ENCODE measurements around the gene FBXO36. TPM values are rescaled to one million over a fixed set of nuclear protein-coding genes. Genes with fewer than 3 reads are reported as not detected.

The FBXO36 gene
- total RNA-seq, 1 donor from 2014 or later: 1.8 TPM

- intact Hi-C loops (cut with DNase I): no loop called here
- ATAC-seq (no peak), DNase-seq (no peak)
- H3K36me3 ChIP-seq: no peaks in the 10 kb centered on the region
- no peak for TF ChIP-seq CTCF (IDR thresholded peaks at IDR 0.05)
- no peaks in the 10 kb centered on the region for H3K27me3 ChIP-seq
- no peaks in the 10 kb centered on the region for H3K9me3 ChIP-seq
- peaks cover 6% of the 10 kb centered on the region for H3K4me1 ChIP-seq
- H3K27ac ChIP-seq: no peak overlapping the region
- H3K4me3 ChIP-seq: no peak overlapping the region
These were observed 49.0 kb downstream of the FBXO36 start for GRCh38 chr2:229971298-229971790.

- intact Hi-C loops (cut with DNase I): no loop called here
- DNase-seq: no peak
- H3K27me3 ChIP-seq: no peaks in the 10 kb centered on the region
- H3K4me1 ChIP-seq: peaks cover 6% of the 10 kb centered on the region
- no peaks in the 10 kb centered on the region for H3K9me3 ChIP-seq
- H3K27ac ChIP-seq: no peak overlapping the region
- no peaks in the 10 kb centered on the region for H3K36me3 ChIP-seq
- ATAC-seq: peak; percentile 64
- no peak overlapping the region for H3K4me3 ChIP-seq
- peak; percentile 28 for TF ChIP-seq CTCF (IDR thresholded peaks at IDR 0.05)
These were observed 52.0 kb downstream of the FBXO36 start for GRCh38 chr2:229974266-229974665.

GRCh38 chr2:229980431-229981184 is 58.3 kb downstream of the FBXO36 start:
- Histone ChIP-seq H3K9me3 (no peaks in the 10 kb centered on the region), H3K4me3 (no peak overlapping the region), H3K27ac (peak overlapping the region; percentile 9), H3K4me1 (peaks cover 5% of the 10 kb centered on the region), H3K27me3 (no peaks in the 10 kb centered on the region), H3K36me3 (no peaks in the 10 kb centered on the region)
- DNase-seq (no peak), ATAC-seq (peak; percentile 55)
- no peak for TF ChIP-seq CTCF (IDR thresholded peaks at IDR 0.05)
- intact Hi-C loops (cut with DNase I): no loop called here

GRCh38 chr2:229993236-229993635 is 70.9 kb downstream of the FBXO36 start:
- ATAC-seq: no peak
- DNase-seq: no peak
- Histone ChIP-seq H3K4me3 (no peak overlapping the region), H3K4me1 (no peaks in the 10 kb centered on the region), H3K9me3 (no peaks in the 10 kb centered on the region), H3K27me3 (no peaks in the 10 kb centered on the region), H3K27ac (no peak overlapping the region), H3K36me3 (no peaks in the 10 kb centered on the region)
- TF ChIP-seq CTCF (IDR thresholded peaks at IDR 0.05): no peak
- intact Hi-C loops (cut with DNase I): no loop called here

GRCh38 chr2:229996320-229996719 is 74.0 kb downstream of the FBXO36 start:
- Histone ChIP-seq H3K4me3 (no peak overlapping the region), H3K9me3 (no peaks in the 10 kb centered on the region), H3K4me1 (no peaks in the 10 kb centered on the region), H3K27me3 (no peaks in the 10 kb centered on the region), H3K27ac (no peak overlapping the region), H3K36me3 (no peaks in the 10 kb centered on the region)
- DNase-seq (no peak), ATAC-seq (no peak)
- intact Hi-C loops (cut with DNase I): no loop called here
- no peak for TF ChIP-seq CTCF (IDR thresholded peaks at IDR 0.05)
